NB4 (cell line): ENCODE results near the gene WNT9B.

ENCODE experiments used
- DNase-seq: peaks from one replicate; pipeline ENCODE4 v3.0.0; 2010; ENCODE audit warnings: low read depth
- H3K4me3 ChIP-seq: one replicate; pipeline ENCODE4 v1.5.1; 2011; ENCODE audit warnings: mild to moderate bottlenecking, low read depth, low read length, moderate library complexity
- MYC ChIP-seq: IDR thresholded peaks from 2 replicates; pipeline ENCODE4 v1.6.1; 2011; ENCODE audit warnings: low read depth, low read length
- POLR2A ChIP-seq: IDR thresholded peaks from 2 replicates; pipeline ENCODE4 v1.6.1; 2011; ENCODE audit warnings: mild to moderate bottlenecking; ENCODE audit not compliant: insufficient read length; ENCODE audit errors: extremely low read depth
- TF ChIP-seq, protein P1 (sequence below): IDR thresholded peaks from 2 replicates; pipeline ENCODE4 v1.6.1; 2011; ENCODE audit warnings: low read depth, low read length
- TF ChIP-seq, protein P2 (sequence below): IDR thresholded peaks from one replicate; pipeline ENCODE4 v1.5.1; 2012; ENCODE audit warnings: low read depth, low read length

WNT9B gene

DNA sequence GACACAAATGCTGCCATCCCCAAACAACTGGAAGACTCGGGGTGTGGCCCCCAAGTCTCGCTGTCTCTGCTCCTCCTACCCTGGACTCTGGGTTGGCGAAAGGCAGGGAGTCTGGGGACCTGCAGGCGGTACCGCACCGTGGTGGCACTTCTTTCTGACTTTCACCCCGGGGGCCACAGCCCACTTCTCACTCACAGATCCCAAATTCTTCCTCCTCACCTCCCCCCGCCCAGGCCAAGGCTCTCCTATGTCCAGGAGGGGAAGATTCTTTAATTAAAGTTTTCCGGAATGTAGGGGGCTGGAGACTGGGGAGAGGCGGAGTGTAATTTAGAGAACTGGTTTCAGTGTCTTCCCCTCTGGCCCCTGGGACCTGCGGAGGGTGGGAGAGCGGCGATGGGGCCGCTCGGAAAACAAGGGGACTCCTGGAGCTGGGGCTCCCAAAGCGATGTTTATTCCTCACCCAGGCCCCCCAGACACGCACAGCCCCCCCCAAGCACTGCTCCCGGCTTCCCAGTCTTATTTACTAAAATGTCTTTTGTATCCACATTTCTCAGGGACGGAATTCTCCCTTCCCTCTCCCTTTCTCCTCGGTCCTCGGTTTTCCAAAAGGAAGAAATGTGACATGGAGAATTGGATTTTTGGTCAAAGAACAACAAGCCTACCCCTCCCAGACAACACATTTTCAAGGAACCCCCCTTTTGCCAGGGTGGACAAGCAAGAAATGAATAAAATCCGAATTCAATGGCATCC lies 34.1 kb upstream of the WNT9B start:
- TF ChIP-seq MYC, result no peak
- TF ChIP-seq, protein P1, sequence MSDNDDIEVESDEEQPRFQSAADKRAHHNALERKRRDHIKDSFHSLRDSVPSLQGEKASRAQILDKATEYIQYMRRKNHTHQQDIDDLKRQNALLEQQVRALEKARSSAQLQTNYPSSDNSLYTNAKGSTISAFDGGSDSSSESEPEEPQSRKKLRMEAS, result no peak
- TF ChIP-seq, protein P2, sequence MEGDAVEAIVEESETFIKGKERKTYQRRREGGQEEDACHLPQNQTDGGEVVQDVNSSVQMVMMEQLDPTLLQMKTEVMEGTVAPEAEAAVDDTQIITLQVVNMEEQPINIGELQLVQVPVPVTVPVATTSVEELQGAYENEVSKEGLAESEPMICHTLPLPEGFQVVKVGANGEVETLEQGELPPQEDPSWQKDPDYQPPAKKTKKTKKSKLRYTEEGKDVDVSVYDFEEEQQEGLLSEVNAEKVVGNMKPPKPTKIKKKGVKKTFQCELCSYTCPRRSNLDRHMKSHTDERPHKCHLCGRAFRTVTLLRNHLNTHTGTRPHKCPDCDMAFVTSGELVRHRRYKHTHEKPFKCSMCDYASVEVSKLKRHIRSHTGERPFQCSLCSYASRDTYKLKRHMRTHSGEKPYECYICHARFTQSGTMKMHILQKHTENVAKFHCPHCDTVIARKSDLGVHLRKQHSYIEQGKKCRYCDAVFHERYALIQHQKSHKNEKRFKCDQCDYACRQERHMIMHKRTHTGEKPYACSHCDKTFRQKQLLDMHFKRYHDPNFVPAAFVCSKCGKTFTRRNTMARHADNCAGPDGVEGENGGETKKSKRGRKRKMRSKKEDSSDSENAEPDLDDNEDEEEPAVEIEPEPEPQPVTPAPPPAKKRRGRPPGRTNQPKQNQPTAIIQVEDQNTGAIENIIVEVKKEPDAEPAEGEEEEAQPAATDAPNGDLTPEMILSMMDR, result no peak
- DNase-seq, result no peak
- no peak overlapping the region for H3K4me3 ChIP-seq

DNA sequence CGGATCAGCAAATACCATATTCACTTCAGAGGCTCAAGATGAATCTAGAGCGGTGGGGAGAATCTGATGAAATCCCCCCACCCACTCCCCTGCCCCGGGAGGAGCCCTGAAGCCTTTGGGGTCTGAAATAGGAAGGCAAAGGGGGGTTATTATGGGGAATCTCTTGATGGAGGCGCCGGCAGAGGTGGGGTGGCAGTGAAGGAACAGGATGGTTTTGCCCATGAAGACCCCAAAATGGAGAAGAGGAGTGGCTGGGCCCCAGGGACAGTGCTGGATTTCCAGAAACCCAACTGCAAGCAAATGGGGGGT lies 33.5 kb upstream of the WNT9B start:
- DNase-seq, result no peak
- TF ChIP-seq, protein P1, result no peak
- no peak for TF ChIP-seq POLR2A
- no peak overlapping the region for H3K4me3 ChIP-seq

DNA sequence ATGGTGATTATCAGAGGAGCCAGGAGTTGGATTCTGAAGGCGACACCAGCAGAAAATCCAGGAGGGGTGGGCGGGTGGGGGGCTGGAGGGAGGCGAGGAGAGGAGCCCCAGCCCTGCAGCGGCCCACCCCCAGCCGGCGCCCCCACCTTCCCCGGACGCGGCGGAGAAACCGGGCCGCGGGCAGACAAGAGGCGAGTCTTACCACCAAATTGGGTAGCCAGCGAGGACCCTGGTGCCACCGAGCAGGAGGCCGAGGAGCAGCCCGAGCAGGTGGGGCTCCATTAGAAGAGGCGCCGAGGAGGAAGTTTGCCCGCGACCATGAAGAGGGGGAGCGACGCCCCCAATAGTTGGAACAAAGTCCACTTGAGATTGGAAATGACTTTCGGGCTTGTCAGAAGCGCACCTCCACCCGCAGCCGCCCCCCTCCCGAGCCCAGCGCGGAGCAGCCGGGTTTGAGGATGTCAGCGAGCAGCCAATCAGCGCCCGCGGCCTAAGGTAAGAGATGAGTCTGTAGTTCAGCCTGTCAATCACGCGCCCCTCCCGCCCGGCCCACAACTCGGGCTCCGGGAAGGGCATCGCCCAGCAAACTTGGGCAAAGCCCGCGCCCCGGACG lies 33.0 kb upstream of the WNT9B start, which contains the start of gene WNT3:
Gene WNT3 (minus strand): TSS at position 377 of the 613 bp plus-strand sequence. CDS start 95 bp downstream, at position 282.
- no peak for TF ChIP-seq POLR2A
- TF ChIP-seq, protein P2, result no peak
- TF ChIP-seq MYC, result no peak
- TF ChIP-seq, protein P1, result no peak
- H3K4me3 ChIP-seq, result no peak within 1 kb of the TSS
- peak; percentile 54 for DNase-seq

DNA sequence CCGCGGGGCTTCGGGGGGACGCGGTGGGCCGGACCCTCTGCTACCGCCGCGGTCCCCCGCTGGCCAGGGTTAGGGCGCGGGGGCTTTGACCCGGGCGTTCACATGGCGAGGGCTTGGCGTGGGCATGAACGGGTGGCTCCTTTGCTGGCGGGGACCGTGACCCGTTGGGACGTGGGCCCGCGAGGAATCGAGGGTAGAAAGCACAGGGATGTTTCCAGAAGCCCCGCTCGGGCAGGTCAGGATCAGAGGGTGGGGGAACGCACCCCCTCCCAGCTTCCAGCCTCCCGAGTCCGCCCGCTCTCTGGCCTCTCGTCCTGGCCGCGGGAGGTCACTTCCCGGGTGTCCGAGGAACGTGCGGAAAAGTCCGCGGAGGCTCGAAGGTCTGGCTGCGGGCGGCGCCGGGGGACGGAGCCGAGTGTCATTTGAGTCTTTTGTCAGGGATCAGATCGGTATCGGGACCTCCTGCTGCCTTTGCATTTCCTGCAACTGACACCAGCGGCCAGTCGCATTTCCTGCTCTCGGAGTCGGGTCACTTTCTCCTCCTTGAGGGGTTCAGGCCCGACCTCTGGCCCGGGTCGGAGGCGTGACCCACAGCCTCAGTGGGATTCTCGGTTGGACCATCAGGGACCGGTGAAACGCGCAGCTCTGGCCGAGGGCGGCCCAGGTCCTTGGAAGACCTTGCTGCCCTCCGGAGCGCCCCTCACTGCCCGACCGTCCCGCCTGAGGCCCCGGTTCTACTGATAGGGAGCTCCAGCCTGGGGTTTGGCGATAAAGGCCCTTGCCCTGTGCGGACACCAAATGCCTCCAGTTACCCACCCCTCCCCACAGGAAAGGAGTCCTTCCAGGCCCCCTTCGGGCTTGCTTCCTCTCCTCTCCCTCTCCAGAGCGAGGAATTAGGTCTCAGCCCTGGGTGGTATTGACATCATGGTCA lies 32.2 kb upstream of the WNT9B start:
- H3K4me3 ChIP-seq, result no peak overlapping the region
- DNase-seq, result peak; percentile 46
- TF ChIP-seq POLR2A (no peak), MYC (no peak)
- TF ChIP-seq, protein P1, result no peak
- TF ChIP-seq, protein P2, result no peak

DNA sequence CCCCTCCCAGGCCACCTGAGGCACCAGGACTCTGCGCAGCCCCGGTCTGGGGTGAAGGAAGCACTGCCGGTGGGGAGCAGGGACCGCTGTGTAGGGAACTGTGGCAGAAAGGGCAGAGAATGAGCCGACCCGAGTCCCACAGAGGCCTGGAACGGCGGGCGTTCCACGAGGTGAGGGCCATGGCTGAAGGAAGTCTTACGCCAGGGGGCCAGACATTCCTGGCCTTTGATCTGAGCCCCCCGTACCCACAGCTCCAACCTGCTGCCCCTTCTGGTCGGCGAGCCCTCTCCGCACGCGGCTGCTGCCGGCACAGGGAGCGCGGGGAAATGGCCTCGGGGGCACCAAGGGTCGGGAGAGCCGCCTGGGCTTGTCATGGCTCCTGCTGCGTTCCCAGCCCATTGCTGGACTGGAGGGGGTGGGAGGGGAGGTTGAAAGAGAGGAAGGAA lies 31.5 kb upstream of the WNT9B start:
- DNase-seq, result no peak
- H3K4me3 ChIP-seq, result no peak overlapping the region
- TF ChIP-seq, protein P1, result no peak
- TF ChIP-seq, protein P2, result no peak
- no peak for TF ChIP-seq MYC
- TF ChIP-seq POLR2A, result no peak
